Tibial artery (tissue), 4 donors: ENCODE data around the gene CEP295NL.

Experiments used
- DNase-seq, 2 donors: peaks; one replicate each; pipeline ENCODE4 v3.0.0-alpha.2; 2019
- H3K27ac ChIP-seq, 2 donors: fragments of 200-600 bp; sonication (generic) in 1 of 2; 1 replicate in 1 of 2; 2 replicates in 1 of 2; pipeline ENCODE4 v1.5.1; 2018 to 2019; ENCODE audit warnings: mild to moderate bottlenecking in 1 of 2
- H3K27me3 ChIP-seq, 2 donors: fragments of 200-600 bp; sonication (generic) in 1 of 2; one replicate each; pipeline versions ENCODE4 v1.5.1 to v1.6.0; 2016 to 2019
- H3K36me3 ChIP-seq, 3 donors: fragments of 200-600 bp; sonication (generic) in 2 of 3; one replicate each; pipeline ENCODE4 v1.5.1; 2016 to 2019; ENCODE audit warnings: mild to moderate bottlenecking in 2 of 3
- H3K4me1 ChIP-seq, 4 donors: fragments of 200-600 bp; sonication (generic) in 2 of 4; 1 replicate in 3 of 4; 2 replicates in 1 of 4; pipeline ENCODE4 v1.5.1; 2016 to 2019
- H3K4me3 ChIP-seq, 2 donors: fragments of 200-600 bp; sonication (generic) in 1 of 2; 1 replicate in 1 of 2; 2 replicates in 1 of 2; pipeline ENCODE4 v1.5.1; 2018 to 2019; ENCODE audit warnings: mild to moderate bottlenecking in 2 of 2
- H3K9me3 ChIP-seq, 3 donors: fragments of 200-600 bp; sonication (generic) in 1 of 3; one replicate each; pipeline ENCODE4 v1.5.1; 2016 to 2019
- CTCF ChIP-seq, 2 experiments: fragments of 200-600 bp in 1 of 2; fragments of 450-650 bp in 1 of 2; IDR thresholded peaks; one replicate each; pipeline ENCODE4 v1.5.1; 2017 to 2019; ENCODE audit warnings: antibody characterized with exemption in 2 of 2, mild to moderate bottlenecking in 1 of 2, moderate library complexity in 1 of 2
- intact Hi-C: fragments of 100-400 bp; cut with DNase I; formaldehyde crosslinking; loops from one replicate; pipeline ENCODE4 v1.15.0; 2023; ENCODE audit warnings: low total_unique reads

CEP295NL gene

DNA sequence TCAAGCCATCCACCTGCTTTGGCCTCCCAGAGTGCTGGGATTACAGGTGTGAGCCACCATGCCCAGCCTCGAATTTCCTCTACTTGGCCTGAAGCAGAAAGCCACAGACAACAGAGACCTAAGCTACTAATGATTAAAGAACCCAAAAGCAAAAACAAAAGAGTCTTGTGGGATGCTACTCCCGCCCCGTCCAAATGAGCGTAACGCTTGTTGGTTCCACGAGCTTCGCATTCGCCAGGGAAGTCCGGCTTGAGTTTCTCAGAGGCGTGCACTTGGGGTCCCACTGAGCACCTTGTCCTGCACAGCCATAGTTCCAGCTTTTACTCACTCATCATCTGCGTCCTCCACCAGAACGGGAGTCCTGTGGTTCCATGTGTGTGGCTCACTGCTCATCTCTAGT is 16.0 kb downstream of the CEP295NL start:
- peaks cover 23 to 91% (median 53%) of the 10 kb centered on the region in 4 donors for H3K4me1 ChIP-seq

GRCh38 chr17:78885956-78886355 is 17.0 kb downstream of the CEP295NL start:
- peaks cover 0 to 4% (median under 1%) of the 10 kb centered on the region in 3 donors for H3K36me3 ChIP-seq
- no peak for DNase-seq
- no peak for TF ChIP-seq CTCF (IDR thresholded peaks at IDR 0.05)
- peaks cover 23 to 91% (median 55%) of the 10 kb centered on the region in 4 donors for H3K4me1 ChIP-seq
- H3K27ac ChIP-seq: peak overlapping the region; percentile 86 to 89
- H3K27me3 ChIP-seq: no peaks in the 10 kb centered on the region
- intact Hi-C loops: no loop called here
- no peak overlapping the region for H3K4me3 ChIP-seq
- H3K9me3 ChIP-seq: no peaks in the 10 kb centered on the region

More for the DNA sequence above, 16.0 kb downstream of the CEP295NL start:
- no peaks in the 10 kb centered on the region for H3K9me3 ChIP-seq
- H3K36me3 ChIP-seq: peaks cover 0 to 7% (median 4%) of the 10 kb centered on the region in 3 donors
- no peak for DNase-seq
- no peak for TF ChIP-seq CTCF (IDR thresholded peaks at IDR 0.05)
- no peaks in the 10 kb centered on the region for H3K27me3 ChIP-seq
- H3K27ac ChIP-seq: no peak overlapping the region
- intact Hi-C loops: no loop called here
- H3K4me3 ChIP-seq: no peak overlapping the region

- Histone ChIP-seq H3K9me3 (no peaks in the 10 kb centered on the region), H3K36me3 (peaks cover 0 to 4% (median 0%) of the 10 kb centered on the region in 3 donors), H3K27me3 (no peaks in the 10 kb centered on the region), H3K27ac (peak overlapping the region; percentile 86 to 89), H3K4me1 (peaks cover 24 to 91% (median 59%) of the 10 kb centered on the region in 4 donors), H3K4me3 (no peak overlapping the region)
- DNase-seq: no peak
- intact Hi-C loops: loop anchor here (5.0 kb wide), 2 partner anchors 37 to 87 kb away; no protein-coding TSS in a partner anchor
- TF ChIP-seq CTCF (IDR thresholded peaks at IDR 0.05): no peak
Measured at GRCh38 chr17:78884876-78885667, 17.9 kb downstream of the CEP295NL start.

DNA sequence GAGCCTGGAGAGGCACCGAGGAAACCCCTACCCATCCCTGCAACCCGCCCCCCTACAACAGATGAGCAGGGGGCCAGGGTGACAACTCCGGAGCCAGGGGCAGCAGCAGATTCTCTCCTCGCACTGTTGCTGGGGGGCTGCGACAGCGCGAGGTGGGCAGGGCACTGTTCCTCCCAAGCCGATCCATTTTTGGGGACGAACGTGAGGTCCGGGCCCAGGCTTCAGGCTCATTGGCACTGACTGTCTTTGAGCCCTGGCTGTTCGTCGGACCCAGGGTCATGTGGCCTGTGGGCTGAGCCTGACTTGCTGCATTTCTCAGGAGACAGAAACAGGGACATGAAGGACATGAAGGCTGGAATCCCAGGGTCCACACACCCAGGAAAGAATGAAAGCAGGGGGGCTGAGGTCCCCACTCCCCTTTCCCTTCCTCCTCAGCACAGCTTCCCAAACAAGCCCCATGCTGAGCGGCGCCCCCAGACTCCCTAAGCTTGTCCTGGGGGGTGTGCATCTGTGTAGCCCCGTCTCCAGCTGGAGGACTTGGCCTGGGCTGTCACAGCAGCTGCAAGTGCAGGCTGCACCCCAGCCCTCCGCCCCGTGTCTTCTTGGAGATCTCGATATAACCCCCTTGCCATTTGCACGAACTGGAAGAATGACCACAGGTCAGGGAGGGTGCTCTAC is 18.7 kb downstream of the CEP295NL start:
- peaks cover 0 to 4% (median 0%) of the 10 kb centered on the region in 3 donors for H3K36me3 ChIP-seq
- intact Hi-C loops: loop anchor here (5.0 kb wide), 2 partner anchors 38 to 88 kb away; no protein-coding TSS in a partner anchor
- no peak for TF ChIP-seq CTCF (IDR thresholded peaks at IDR 0.05)
- peak; percentile 58 to 84 for DNase-seq
- peak overlapping the region; percentile 86 to 89 for H3K27ac ChIP-seq
- H3K27me3 ChIP-seq: no peaks in the 10 kb centered on the region
- H3K4me1 ChIP-seq: peaks cover 29 to 91% (median 65%) of the 10 kb centered on the region in 4 donors
- H3K9me3 ChIP-seq: no peaks in the 10 kb centered on the region
- H3K4me3 ChIP-seq: peak overlapping the region; percentile 36 to 45

- TF ChIP-seq CTCF (IDR thresholded peaks at IDR 0.05): no peak
- H3K27ac ChIP-seq: peak overlapping the region; percentile 86 to 89
- H3K4me1 ChIP-seq: peaks cover 29 to 91% (median 70%) of the 10 kb centered on the region in 4 donors
- intact Hi-C loops: loop anchor here (2.0 to 5.0 kb wide), 3 partner anchors 21 to 89 kb away; no protein-coding TSS in a partner anchor
- peak overlapping the region; percentile 36 to 45 for H3K4me3 ChIP-seq
- H3K36me3 ChIP-seq: peaks cover 0 to 4% (median 0%) of the 10 kb centered on the region in 3 donors
- H3K9me3 ChIP-seq: no peaks in the 10 kb centered on the region
- peak; percentile 90 to 95 for DNase-seq
- H3K27me3 ChIP-seq: no peaks in the 10 kb centered on the region
Measured at GRCh38 chr17:78883533-78884131, 19.4 kb downstream of the CEP295NL start.
